ENCODE data around the gene COL19A1. TPM values are rescaled to one million over a fixed set of nuclear protein-coding genes. Genes with fewer than 3 reads are reported as not detected.

Gene COL19A1
- total RNA-seq, 1 donor from 2014 or later, result under 0.01 TPM

DNA sequence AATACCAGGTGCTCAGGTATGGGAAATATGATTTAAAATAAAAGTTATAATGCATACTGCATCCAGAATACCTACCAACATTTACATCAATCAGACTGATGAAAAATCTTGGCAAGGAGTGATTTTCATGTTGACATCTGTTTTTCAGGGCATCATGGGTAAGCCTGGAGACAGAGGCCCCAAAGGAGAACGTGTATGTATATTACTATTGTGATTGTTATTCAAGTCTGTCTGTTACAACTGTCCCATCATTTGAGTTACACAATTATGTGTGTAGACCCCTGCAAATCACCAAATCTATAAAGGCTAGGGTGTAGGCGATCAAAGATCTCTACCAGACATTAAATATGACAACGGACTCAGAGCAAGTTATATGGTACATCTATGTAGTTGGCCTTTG is 318.4 kb downstream of the COL19A1 start:
- no peak overlapping the region for H3K4me3 ChIP-seq (ENCODE audit: low read depth, low read length)
- TF ChIP-seq, protein P1, sequence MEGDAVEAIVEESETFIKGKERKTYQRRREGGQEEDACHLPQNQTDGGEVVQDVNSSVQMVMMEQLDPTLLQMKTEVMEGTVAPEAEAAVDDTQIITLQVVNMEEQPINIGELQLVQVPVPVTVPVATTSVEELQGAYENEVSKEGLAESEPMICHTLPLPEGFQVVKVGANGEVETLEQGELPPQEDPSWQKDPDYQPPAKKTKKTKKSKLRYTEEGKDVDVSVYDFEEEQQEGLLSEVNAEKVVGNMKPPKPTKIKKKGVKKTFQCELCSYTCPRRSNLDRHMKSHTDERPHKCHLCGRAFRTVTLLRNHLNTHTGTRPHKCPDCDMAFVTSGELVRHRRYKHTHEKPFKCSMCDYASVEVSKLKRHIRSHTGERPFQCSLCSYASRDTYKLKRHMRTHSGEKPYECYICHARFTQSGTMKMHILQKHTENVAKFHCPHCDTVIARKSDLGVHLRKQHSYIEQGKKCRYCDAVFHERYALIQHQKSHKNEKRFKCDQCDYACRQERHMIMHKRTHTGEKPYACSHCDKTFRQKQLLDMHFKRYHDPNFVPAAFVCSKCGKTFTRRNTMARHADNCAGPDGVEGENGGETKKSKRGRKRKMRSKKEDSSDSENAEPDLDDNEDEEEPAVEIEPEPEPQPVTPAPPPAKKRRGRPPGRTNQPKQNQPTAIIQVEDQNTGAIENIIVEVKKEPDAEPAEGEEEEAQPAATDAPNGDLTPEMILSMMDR (conservative IDR thresholded peaks at IDR 0.05; ENCODE audit: low read depth, low read length), result no peak
- no peak for DNase-seq (ENCODE audit: low read depth)

GRCh38 chr6:70186461-70186860 is 320.1 kb downstream of the COL19A1 start:
- no peak for DNase-seq (ENCODE audit: low read depth)
- TF ChIP-seq, protein P1 (conservative IDR thresholded peaks at IDR 0.05; ENCODE audit: low read depth, low read length), result no peak

GRCh38 chr6:70188202-70188601 is 321.8 kb downstream of the COL19A1 start:
- DNase-seq (ENCODE audit: low read depth), result no peak
- TF ChIP-seq, protein P1 (conservative IDR thresholded peaks at IDR 0.05; ENCODE audit: low read depth, low read length), result no peak

More at GRCh38 chr6:70186461-70186860, 320.1 kb downstream of the COL19A1 start:
- H3K4me3 ChIP-seq (ENCODE audit: low read depth, low read length), result no peak overlapping the region

DNA sequence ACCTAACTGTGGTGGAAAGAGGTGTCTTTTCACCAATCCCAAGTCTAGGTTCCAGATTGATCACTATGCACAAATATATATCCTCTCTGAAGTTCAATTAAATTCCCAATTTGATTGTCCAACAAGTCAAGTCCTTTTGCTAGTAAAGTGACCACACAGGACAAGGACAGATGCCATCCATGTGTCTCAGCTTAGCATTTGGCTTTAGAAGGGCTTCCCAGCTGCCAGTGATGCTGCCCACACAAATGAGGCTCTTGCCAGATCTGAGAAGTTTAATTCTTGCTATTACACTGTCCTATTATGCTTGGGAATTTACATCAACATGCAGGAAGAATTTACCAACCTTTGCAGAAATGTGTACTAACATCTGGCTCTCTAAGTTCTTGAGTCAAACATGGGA is 328.1 kb downstream of the COL19A1 start:
- no peak overlapping the region for H3K4me3 ChIP-seq (ENCODE audit: low read depth, low read length)
- DNase-seq (ENCODE audit: low read depth), result no peak
- TF ChIP-seq, protein P1 (conservative IDR thresholded peaks at IDR 0.05; ENCODE audit: low read depth, low read length), result no peak

More at GRCh38 chr6:70188202-70188601, 321.8 kb downstream of the COL19A1 start:
- H3K4me3 ChIP-seq (ENCODE audit: low read depth, low read length), result no peak overlapping the region

DNA sequence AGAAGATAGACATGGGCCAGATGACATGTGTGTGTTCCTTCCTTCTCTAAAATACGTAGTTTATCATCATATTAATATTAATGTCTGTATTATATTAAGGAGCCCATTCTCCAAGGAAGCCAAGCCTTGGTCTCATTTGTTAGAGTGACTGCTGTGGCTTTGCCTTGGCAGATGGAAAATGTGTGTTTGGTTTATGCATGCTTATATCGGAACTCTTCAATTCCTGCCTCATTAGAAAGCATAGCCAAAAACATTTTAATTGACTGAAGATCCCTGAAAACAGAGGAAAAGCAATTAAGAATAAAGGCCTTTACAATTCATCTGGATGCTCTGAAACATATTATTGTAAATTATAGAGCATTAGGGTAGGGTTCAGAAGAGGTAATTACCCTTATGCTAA is 330.2 kb downstream of the COL19A1 start:
- no peak overlapping the region for H3K4me3 ChIP-seq (ENCODE audit: low read depth, low read length)
- DNase-seq (ENCODE audit: low read depth), result no peak

GRCh38 chr6:70198785-70199184 is 332.4 kb downstream of the COL19A1 start:
- DNase-seq (ENCODE audit: low read depth), result no peak
- TF ChIP-seq, protein P1 (conservative IDR thresholded peaks at IDR 0.05; ENCODE audit: low read depth, low read length), result no peak
- no peak overlapping the region for H3K4me3 ChIP-seq (ENCODE audit: low read depth, low read length)

More for the DNA sequence above, 330.2 kb downstream of the COL19A1 start:
- TF ChIP-seq, protein P1 (conservative IDR thresholded peaks at IDR 0.05; ENCODE audit: low read depth, low read length), result no peak

DNA sequence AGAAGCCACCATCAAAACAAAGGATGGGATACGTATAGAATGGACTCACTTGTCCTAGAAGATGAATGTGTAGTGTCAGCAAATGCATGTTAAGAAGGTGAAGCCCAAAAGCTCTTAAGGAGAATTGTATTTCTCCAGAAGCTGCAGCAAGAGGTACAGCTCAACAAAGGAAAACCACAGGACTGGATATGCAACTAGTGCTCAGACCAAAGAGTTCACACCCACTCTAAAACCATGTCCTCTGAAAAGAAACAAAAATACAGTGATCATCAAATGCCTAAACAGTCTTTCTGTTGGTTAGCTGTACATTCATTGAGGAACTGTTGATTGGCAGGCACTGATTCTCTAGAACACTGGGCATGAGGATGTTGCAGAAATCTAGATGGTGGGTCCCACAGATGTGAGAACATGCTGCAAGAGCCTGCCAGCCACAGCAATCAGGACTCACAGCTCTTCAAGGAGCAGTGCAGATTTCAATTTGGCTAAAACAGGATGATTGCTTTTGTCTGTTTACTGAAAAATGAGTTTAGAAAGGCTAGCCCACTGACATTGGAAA is 342.0 kb downstream of the COL19A1 start:
- no peak for DNase-seq (ENCODE audit: low read depth)
- TF ChIP-seq, protein P1 (conservative IDR thresholded peaks at IDR 0.05; ENCODE audit: low read depth, low read length), result no peak
- no peak overlapping the region for H3K4me3 ChIP-seq (ENCODE audit: low read depth, low read length)
